Measurements from ENCODE around the gene ETNK2.

DNA sequence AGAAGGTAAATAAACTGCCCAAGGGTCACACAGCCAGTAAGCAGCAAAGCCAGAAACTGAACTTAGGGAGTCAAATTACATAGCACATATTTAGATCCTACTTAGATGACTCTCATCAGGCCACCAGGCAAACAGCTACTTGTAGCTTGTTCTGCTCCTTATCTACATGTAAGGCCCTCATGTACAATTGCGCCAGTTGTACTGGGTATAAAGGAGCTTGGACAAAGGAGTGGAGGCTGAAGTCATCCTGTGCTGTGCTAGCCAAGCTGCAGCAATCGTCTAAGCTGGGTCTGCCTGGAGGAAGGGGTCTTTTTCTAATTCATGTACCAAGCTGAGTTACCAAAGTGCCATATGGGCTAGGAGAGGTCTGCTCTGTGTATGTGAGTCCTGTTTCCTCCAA lies 12.8 kb downstream of the ETNK2 start:
- TF ChIP-seq TAF1 (IDR thresholded peaks at IDR 0.05; ENCODE audit: borderline replicate concordance, insufficient read depth, low read length) (no peak), POLR2AphosphoS5 (IDR thresholded peaks at IDR 0.05; ENCODE audit: low read depth, low read length) (no peak)
- TF ChIP-seq, protein P1, sequence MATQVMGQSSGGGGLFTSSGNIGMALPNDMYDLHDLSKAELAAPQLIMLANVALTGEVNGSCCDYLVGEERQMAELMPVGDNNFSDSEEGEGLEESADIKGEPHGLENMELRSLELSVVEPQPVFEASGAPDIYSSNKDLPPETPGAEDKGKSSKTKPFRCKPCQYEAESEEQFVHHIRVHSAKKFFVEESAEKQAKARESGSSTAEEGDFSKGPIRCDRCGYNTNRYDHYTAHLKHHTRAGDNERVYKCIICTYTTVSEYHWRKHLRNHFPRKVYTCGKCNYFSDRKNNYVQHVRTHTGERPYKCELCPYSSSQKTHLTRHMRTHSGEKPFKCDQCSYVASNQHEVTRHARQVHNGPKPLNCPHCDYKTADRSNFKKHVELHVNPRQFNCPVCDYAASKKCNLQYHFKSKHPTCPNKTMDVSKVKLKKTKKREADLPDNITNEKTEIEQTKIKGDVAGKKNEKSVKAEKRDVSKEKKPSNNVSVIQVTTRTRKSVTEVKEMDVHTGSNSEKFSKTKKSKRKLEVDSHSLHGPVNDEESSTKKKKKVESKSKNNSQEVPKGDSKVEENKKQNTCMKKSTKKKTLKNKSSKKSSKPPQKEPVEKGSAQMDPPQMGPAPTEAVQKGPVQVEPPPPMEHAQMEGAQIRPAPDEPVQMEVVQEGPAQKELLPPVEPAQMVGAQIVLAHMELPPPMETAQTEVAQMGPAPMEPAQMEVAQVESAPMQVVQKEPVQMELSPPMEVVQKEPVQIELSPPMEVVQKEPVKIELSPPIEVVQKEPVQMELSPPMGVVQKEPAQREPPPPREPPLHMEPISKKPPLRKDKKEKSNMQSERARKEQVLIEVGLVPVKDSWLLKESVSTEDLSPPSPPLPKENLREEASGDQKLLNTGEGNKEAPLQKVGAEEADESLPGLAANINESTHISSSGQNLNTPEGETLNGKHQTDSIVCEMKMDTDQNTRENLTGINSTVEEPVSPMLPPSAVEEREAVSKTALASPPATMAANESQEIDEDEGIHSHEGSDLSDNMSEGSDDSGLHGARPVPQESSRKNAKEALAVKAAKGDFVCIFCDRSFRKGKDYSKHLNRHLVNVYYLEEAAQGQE (IDR thresholded peaks at IDR 0.05; ENCODE audit: insufficient read depth in 1 of 2, low read depth in 2 of 2, low read length in 2 of 2), result no peak

Measured in PFSK-1 (cell line).